ENCODE measurements around the gene DYNAP.

Gene DYNAP

GRCh38 chr18:54641734-54642133 lies 50.7 kb downstream of the DYNAP start:
- no peak for DNase-seq

- peak; percentile 11 for DNase-seq
Measured at GRCh38 chr18:54647176-54647575, 56.1 kb downstream of the DYNAP start.

All from fibroblast of skin of back (primary cell).